Testis (tissue), 2 donors: ENCODE measurements around the gene SENP5.
"Not testable (repeated sequence)": the region's sequence is repeated elsewhere in the genome, so short reads cannot be mapped to it uniquely, and the experiment has no call there.

Experiments used
- CTCF ChIP-seq, 3 experiments: fragments of 450-650 bp in 2 of 3; fragments of 200-600 bp in 1 of 3; sonication (generic) in 1 of 3; IDR thresholded peaks; one replicate each; pipeline ENCODE4 v1.5.1; 2016 to 2019; ENCODE audit warnings: antibody characterized with exemption in 3 of 3, mild to moderate bottlenecking in 2 of 3, moderate library complexity in 1 of 3
- POLR2A ChIP-seq: fragments of 450-650 bp; IDR thresholded peaks from one replicate; pipeline ENCODE4 v1.6.1; 2017; ENCODE audit warnings: antibody characterized with exemption, mild to moderate bottlenecking, moderate library complexity

GRCh38 chr3:196874511-196875094 is 6.9 kb downstream of the SENP5 start:
- not testable (repeated sequence) for TF ChIP-seq CTCF (IDR thresholded peaks at IDR 0.05); POLR2A
